HG03280 (cell line): ENCODE measurements around the gene PLSCR3.

ENCODE experiments used
- ATAC-seq: cut with Tn5 transposase; IDR thresholded peaks from one replicate; pipeline ENCODE4 v1.9.1; 2021; ENCODE audit warnings: mild to moderate bottlenecking, moderate library complexity; ENCODE audit not compliant: unreplicated experiment

The PLSCR3 gene

DNA sequence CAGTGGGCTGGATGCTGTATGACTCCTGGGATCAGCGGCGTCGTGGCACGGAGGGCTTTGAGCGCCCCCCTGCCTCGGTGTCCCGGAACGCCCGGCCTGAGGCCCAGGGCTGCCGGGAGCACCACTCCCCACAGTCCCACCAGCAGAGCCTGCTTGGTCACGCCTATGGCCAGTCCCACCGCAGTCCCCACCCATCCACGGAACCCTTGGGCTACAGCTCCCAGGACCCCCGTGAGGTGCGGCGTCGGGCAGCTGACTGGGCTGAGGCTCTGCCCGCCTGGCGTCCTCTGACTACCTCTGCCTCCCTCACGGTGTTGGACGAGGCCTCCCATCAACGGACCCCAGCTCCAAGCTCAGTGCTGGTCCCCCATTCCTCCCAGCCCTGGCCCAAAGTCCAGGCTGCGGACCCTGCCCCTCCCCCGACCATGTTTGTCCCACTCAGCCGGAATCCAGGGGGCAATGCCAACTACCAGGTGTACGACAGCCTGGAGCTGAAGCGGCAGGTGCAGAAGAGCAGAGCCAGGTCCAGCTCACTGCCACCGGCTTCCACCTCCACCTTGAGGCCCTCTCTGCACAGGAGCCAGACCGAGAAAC, 32.7 kb upstream of the PLSCR3 start:
- no peak for ATAC-seq

DNA sequence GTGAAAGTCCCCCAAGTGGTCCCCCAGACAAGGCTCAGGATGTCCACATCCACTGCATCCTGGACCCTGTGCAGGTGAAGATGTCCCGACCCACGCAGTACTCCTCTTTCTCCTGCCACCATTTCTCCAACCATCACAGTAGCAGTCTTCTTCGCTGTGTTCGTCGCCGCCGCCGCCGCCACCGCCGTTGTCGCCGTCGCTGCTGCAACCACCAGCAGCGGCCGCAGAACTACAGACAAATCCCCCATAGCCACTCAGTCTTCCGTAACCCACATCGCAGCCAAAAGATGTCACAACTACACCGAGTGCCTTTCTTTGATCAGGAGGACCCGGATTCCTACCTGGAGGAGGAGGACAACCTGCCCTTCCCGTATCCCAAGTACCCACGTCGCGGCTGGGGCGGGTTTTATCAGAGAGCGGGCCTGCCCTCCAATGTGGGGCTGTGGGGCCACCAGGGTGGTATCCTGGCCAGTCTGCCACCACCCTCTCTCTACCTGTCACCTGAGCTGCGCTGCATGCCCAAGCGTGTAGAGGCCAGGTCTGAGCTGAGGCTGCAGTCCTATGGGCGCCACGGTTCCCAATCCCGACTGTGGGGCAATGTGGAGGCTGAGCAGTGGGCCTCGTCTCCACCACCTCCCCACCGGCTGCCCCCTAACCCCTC, 32.0 kb upstream of the PLSCR3 start:
- no peak for ATAC-seq

DNA sequence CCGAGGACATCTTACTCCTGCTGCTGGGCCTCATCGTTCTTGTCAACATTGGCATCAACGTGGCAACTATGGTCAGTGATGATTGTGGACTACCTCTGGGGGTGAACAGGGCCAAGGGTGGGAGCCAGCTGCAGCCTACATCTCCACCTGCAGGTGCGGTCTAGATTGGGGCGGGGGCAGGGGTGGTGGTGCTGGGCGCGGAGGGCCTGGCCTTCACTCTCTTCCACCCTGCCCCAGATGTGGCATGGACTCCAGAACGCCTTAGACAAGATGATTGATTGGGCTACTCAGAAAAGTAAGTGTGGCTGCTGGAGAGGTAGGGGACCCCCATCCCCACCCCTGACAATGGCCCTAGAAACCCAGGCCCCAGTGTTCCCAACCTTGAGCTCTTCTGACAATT, 31.4 kb upstream of the PLSCR3 start:
- no peak for ATAC-seq

DNA sequence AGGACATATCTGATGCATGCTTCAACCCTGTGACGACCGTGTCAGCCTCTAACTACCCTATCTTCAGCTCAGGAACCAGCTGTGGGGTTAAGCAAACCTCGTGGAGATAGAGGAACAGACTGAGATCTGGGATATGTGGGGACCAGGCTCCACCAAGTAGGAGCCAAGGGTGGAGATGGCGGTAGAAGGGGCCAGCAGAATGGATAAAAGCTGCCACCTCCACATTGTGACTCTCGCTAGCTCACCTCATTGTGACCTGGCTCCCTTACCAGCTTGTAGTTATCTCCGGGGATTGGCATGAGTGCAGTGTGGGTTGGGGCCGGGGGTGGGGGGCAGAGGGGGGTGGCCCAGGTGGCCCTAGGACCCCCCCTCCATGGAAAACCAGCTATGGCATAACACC, 31.0 kb upstream of the PLSCR3 start, which contains the start of gene SPEM2:
Gene SPEM2, plus strand, starts transcription at position 301 of the 400 bp plus-strand sequence. Its CDS starts 73 bp downstream, at position 374.
- ATAC-seq = no peak

DNA sequence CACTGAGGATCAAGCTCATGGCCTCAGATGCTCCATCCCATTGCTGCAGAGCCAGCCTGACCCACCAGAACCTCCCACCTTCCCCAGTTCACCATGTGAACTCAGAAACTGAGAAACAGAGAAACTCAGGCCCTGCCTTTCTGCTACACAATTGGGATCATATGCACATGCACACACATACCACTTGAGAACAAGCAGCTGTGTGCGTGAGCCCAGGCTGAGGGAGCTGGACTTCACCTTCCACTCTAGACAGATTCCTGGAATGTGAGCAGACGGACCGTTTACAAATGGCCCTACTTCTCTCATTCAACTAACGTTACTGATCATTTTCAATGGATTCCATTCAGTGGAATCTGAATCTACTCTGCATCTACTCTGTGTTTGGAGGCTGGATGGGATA, 29.4 kb upstream of the PLSCR3 start:
- ATAC-seq = no peak

DNA sequence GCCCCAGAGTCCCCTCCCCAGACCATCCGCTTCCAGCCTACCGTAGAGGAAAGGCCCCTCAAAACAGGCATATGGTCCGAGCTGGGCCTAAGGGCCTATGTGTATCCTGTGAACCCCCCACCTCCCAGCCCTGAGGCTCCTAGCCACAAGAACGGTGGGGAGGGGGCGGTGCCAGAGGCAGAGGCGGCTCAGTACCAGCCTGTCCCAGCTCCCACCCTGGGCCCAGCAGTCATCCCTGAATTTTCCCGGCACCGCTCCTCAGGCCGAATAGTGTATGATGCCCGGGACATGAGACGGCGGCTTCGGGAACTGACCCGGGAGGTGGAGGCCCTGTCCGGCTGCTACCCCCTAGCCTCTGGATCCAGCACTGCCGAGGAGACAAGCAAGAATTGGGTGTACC, 26.9 kb upstream of the PLSCR3 start:
- no peak for ATAC-seq

DNA sequence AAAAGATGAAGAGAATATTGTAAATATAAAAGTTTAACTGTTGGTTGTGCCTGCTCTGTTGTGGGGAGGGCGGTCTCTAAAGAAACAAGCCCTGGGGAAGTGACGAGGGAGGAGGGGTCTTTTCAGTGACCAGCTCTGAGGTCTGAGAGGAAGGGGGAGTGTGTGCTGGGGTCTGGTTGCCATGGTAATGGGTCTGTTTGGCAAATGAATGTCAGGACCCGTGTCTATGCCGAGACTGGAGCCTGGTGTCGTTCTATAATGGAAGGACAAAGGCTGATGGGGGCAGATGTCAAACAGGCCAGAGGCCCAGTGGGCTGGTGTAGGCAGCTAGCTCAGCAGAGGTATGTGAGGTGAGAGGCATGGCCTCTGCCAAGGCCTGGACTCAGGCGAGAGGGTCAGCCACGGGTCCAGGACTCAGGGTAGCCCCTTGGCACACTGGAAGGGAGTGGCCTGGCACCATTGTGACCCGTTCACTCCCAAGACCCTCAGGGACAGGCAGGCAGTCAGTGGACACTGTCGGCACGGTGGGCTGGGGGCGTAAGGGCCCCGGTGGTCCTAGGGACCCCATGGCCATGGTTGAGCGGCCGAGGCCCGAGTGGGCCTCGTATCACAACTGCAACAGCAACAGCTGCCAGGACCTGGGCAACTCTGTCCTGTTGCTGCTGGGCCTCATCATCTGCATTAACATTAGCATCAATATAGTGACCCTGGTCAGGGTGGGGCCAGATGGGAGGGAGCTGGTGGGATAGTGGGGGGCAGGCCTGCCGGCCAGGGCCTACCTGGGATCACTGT, 25.7 kb upstream of the PLSCR3 start, which contains the start of gene SPEM1:
Gene SPEM1, plus strand, starts transcription at position 506 of the 792 bp plus-strand sequence. Its CDS starts 61 bp downstream, at position 567.
- ATAC-seq = no peak

DNA sequence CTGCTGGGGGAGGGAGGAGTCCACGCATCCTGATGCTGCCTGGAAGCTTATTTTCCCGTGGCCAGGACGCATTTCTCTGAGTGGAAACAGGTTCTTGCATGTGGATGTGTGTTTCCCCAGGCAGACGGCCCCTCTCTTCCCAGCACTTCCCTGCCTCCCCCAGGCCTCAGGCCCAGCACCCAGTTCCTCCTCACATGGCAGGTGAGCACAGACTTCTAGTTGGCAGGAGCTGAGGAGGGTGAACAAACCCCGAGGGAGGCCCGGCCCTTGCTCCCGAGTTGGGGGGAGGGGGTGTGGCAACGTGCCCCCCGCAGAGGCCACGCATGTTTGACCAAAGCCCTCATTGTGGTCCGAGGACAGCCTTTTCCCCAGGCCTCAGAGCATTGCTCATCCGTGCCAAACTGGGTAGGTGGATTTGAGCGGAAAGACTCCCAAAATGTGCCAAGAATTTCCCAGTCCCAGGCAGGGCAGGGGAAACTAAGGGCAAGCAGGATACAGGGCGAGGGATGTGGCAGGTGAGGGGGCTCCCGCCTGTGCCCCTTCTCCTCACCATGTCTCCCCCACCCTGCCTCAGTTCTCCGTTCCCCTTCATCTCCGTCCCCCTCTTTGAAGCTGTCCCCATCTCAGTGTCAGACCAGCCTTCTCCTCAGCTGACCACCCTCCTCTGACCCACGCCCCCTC, 24.3 kb upstream of the PLSCR3 start:
- ATAC-seq = no peak

DNA sequence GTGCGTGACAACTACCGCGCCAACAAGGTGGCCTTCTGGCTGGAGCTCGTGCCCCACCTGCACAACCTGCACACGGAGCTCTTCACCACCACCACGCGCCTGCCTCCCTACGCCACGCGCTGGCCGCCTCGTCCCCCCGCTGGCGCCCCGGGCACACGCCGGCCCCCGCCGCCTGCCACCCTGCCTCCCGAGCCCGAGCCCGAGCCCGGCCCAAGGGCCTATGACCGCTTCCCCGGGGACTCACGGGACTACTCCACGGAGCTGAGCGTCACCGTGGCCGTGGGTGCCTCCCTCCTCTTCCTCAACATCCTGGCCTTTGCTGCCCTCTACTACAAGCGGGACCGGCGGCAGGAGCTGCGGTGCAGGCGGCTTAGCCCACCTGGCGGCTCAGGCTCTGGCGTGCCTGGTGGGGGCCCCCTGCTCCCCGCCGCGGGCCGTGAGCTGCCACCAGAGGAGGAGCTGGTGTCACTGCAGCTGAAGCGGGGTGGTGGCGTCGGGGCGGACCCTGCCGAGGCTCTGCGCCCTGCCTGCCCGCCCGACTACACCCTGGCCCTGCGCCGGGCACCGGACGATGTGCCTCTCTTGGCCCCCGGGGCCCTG, 22.8 kb upstream of the PLSCR3 start:
- ATAC-seq = no peak

DNA sequence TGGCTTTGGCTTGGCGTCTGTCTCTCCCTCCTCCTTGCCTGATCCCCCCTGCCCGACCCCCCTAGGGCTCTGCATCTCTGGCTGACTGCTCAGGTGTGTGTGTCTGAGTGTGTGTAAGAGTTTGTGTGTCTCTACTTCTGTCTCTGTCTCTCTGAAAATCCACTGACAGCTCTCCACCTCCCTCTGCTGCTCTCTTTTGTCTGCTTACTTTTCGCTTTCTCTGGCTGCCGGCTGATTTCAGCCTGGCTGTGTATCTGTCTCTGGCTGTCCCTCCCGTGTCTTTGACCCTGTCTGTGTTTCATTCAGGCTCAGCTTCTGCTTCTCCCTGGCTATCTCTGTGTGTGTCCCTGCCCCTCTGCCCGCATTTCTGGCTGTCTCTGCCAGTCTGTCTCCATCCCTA, 22.0 kb upstream of the PLSCR3 start:
- ATAC-seq = no peak

DNA sequence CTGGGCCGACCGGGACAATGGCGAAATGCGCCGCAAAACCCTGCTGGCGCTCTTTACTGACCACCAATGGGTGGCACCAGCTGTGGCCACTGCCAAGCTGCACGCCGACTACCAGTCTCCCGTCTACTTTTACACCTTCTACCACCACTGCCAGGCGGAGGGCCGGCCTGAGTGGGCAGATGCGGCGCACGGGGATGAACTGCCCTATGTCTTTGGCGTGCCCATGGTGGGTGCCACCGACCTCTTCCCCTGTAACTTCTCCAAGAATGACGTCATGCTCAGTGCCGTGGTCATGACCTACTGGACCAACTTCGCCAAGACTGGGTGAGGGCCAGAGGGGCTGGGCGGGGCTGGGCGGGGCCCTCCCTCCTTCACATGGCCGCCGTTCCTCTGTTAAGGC, 21.5 kb upstream of the PLSCR3 start:
- ATAC-seq = no peak

DNA sequence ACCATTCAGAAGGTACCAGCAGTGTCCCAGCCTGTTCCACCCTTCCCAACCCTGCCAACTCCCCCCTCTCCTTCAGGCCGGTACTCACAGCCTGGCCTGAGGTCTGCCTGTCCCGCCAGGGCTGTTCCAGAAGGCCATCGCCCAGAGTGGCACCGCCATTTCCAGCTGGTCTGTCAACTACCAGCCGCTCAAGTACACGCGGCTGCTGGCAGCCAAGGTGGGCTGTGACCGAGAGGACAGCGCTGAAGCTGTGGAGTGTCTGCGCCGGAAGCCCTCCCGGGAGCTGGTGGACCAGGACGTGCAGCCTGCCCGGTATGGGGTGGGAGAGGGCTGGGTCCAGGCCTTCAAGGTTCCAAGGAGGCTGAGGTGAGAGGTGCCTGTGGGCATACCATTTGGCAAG, 20.5 kb upstream of the PLSCR3 start:
- ATAC-seq = no peak

DNA sequence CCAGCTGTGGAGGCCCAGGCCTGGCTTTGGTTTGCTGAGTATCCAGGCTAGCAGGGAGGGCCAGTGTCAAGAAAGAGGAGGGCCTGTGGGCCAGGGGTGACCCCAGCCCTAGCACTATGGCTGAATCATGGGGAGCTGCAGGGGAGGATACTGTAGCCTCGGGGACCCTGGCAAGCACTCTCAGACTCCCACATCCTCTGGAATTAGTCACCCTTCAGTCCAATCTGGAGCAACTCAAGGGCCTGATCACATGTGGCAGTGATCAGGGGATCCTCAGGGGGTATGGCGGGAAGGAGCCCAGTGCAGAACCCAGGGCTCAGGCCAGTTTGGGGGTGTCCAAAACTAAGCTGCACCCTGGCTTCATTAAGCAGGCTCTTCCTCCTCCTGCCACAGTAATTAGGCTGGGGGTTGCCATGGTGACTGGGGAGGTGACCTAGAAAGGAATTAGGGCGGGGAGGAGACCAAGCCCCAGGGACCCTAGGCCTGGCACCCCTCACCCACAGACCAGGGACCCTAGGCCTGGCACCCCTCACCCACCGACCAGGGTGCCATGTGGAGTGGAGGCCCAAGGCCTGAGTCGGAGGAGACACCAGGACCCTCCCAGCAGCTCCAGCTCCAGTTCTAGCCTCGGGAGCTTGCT, 19.1 kb upstream of the PLSCR3 start:
- no peak for ATAC-seq

DNA sequence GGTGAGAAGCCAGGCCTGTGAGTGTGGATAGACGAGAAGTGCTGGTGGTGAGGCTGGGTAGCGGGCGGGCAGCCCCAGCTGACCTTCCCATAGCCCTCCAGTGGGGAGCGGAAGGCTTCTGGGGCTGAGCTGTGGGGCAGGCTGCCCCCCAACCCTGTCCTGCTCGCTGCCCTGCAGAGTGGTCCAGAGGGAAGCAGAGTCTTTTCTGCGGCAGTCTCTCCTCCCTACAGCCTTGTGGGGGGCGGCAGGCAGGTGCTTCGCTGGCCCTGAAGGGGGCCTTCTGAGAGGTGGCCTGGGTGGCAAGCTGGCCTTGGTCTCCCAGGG, 17.1 kb upstream of the PLSCR3 start:
- ATAC-seq = no peak

DNA sequence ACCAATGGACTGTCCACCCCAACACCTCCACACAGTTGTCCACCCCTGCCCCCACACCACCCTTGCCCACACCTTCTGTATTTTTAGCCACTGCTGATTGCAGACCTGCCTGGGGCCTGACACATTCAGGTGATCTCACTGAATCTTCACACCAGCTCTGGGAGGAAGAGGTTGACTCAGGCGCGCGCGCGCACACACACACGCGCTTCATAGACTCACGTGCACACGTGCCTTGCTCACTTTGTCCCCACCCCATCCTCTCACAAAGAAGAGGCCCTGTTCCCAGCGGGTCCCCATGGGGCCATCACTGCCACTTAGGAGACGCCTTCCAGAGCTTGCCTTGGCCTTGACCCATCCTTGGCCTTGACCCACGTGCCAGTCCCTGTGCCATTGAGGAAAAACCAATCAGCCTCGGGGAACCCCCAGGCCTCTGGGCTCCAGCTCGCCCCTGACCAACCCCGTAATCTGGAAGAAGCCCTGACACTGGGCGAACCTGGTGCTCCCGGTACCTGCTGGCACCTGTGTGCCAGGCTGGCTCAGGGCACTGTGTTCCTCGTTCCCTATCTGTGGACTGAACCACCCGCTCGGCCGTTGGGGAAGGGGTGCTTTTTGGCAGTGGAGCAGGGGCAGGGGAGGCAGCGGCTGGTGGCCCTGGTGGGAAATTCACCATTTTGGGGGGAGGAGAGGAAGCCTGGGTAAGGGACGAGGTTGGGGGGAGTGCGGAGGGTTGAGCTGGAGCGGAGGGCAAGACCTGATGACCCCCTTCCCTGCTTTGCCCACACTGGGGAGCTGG, 16.5 kb upstream of the PLSCR3 start:
- ATAC-seq = no peak

DNA sequence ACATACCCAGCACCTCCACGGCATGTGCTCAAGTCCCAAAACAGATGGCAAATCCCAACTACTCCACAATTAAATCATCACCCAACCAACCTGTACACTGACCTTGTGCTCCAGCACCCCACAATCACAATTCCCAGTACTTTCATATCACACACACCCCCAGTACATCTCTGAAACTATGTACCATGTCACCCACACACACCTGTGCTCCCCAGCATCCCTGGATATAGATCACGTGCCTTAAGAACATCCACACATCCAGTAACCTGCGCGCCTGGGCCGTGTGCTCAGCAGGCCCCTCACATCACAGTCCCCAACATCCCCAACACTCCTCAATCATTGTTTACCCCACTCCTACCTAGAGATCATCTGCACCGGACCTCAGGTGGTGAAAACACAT, 15.4 kb upstream of the PLSCR3 start:
- ATAC-seq = no peak

DNA sequence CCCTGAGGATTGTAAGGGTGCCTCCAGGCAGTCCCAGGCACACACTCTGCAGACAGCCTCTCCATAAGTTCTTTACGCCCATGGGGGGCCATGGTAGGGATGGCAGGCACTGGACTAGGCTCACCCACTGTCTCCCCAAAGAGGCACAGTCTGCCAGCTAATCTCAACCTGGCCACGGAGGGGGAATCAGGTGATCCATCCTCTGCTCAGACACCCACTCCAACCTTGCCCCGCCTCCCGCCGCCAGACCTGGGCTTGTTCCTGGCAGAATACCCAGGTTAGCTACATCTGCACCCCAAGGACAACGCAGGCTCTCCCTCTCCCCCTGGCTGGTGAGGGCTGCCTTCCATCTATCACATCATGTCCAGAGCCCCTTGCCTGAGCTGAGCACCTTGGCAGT, 14.5 kb upstream of the PLSCR3 start:
- ATAC-seq = no peak

DNA sequence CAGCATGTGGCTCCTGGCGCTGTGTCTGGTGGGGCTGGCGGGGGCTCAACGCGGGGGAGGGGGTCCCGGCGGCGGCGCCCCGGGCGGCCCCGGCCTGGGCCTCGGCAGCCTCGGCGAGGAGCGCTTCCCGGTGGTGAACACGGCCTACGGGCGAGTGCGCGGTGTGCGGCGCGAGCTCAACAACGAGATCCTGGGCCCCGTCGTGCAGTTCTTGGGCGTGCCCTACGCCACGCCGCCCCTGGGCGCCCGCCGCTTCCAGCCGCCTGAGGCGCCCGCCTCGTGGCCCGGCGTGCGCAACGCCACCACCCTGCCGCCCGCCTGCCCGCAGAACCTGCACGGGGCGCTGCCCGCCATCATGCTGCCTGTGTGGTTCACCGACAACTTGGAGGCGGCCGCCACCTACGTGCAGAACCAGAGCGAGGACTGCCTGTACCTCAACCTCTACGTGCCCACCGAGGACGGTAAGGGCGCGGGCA, 14.0 kb upstream of the PLSCR3 start:
- no peak for ATAC-seq

DNA sequence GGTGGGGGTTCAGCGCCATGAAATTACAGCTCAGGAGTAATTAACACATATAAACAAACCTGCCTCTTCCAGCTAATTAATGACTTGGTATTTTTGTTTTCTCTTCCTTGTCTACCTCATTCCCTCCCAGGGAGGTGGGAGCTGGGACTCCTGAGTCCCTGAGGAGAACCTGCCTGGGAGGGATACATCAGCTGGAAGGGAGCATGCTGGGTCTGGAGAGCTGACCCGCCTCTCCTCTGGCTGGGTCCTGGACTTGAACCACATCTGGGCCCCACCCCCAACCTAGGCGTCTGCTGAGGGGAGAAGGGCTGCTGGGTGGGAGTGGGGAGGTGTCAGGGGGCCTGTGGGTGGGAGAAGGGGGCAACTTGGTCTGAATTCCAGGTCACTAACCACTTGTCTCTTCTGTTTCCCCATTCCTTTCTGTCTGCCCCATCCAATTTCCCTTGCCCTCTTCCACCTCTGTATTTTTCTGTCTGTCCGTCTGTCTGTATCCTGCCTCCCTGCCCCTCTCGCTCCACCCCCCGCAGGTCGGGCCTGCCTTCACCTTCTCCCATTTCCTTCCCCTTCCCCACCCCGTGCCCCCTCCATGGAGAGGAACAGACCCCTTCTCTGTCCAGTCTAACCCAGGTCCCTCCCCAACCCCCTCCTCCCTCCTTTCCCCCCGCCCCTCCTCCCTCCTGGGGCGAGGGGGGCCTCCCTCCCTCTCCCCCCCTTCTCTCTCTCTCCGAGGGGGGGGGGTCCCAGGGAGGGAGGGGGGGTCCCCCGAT, 13.3 kb upstream of the PLSCR3 start, which contains the start of gene NLGN2:
Gene NLGN2, plus strand, starts transcription at position 361 of the 767 bp plus-strand sequence. CDS start 411 bp downstream, outside the sequence.
- ATAC-seq = no peak
